ENCODE data around the gene WTAP. TPM values are rescaled to one million over a fixed set of nuclear protein-coding genes. Genes with fewer than 3 reads are reported as not detected.
"Not testable (repeated sequence)": the region's sequence is repeated elsewhere in the genome, so short reads cannot be mapped to it uniquely, and the experiment has no call there.

WTAP gene
- total RNA-seq, 1 experiment from 2014 or later, result 169 TPM

DNA sequence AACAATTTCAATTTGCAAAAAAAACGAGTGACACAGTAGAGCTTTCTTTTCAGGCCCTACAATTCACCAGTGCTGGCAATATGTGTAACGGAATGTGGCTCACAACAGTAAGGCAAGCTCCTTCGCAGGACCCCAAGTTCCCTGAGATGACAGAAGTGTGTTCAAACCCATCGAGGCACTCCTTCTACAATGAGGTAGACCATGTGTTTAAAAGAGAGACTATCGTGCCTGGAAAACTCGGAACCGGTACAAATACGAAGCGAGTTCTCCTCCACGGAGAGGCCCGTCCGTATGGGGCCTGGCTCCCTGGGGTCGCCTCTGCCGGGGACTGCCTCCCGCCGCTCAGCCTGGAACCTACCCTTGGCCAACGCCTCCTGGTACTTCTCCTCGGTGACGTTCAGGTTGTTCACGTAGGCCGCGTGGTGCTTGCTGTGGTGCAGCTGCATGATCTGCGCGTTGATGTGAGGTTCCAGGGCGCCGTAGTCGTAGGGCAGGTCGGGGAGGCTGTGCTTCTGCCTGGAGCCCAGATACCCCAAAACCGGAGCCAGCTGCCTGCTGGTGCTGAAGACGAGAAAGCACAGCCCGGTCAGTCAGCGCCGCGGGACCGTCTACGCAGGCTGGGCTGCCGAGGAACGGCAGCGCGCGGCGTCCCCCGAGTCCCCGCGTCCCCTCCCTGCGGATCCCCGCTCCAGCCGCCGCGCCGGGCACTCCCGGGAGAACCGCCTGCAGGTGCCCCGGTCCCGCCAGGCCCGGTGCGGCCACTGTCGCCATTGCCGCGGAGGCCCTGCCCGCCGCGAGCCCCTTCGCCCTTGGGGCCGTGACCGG, 34.8 kb upstream of the WTAP start:
- DNase-seq (ENCODE audit: low spot score), result peak; percentile 49
- in situ Hi-C loops (cut with HindIII; ENCODE audit: low sequenced_read_pairs), result no loop called here

DNA sequence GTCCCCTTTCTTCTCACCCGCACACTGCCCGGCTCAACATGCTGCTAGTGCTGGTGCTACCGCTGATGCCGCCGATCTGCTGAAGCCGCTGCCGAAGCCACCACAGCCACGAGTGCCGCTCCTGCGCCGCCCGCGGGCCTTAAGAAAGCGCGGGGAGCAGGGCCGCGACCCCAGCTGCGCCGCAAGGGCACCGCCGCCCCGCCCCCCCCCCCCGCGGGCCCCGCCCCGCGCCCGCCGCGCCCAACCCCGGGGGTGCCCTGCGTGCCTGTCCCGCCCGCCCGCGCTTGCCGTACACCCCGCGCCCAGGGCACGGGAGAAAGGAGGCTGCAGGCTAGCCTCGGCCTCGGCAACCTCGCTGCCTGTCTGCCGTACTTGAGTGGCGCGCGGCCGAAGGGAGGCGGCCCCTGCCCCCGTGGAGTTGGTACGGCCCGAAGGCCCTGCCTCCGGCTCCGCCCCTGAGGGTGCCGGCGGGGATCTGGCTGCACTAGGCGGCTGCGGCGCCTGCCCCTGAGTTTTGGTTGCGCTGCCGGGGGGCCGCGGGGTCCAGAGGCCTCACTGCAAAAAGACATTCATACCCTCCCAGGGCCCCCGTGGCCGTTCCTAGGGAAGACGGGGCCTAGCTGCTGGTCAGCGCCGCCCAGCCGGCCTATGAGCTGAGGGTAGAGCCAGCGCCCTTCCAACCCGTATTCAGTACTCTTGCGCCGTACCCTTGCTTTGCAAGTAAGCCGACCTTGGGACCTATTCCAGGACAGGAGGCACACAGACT, 34.0 kb upstream of the WTAP start, which contains the start of gene SOD2:
TSS of gene SOD2 (minus strand) at position 114 of the 766 bp plus-strand sequence. CDS start at position 40, 74 bp downstream.
- in situ Hi-C loops (cut with HindIII; ENCODE audit: low sequenced_read_pairs), result no loop called here
- peak; percentile 81 for DNase-seq (ENCODE audit: low spot score)

- in situ Hi-C loops (cut with HindIII; ENCODE audit: low sequenced_read_pairs), result no loop called here
- peak; percentile 58 for DNase-seq (ENCODE audit: low spot score)
Measured at GRCh38 chr6:159693894-159694545, 33.3 kb upstream of the WTAP start.

- DNase-seq (ENCODE audit: low spot score), result no peak
- in situ Hi-C loops (cut with HindIII; ENCODE audit: low sequenced_read_pairs), result no loop called here
Measured at GRCh38 chr6:159695984-159696383, 31.3 kb upstream of the WTAP start.

DNA sequence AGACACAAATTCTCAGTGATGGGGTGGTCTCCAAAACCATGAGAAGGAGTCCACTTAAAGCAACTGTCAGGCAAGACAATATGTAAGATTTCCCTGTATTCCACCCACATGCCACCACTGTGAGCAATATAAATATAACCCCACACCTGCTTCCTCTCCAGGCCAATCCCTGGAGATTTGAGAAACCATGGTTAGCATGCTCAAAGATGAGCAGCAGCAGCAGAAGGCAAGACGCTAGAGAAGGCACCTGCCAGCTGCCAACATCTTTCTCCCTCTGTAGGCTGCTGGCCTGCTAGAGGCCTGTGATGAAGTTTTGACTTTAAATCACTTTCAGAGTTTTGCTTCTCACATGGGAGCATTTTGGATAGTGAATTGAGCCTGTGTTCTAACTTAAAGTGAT, 26.3 kb upstream of the WTAP start:
- in situ Hi-C loops (cut with HindIII; ENCODE audit: low sequenced_read_pairs), result no loop called here

GRCh38 chr6:159701413-159701999, 25.8 kb upstream of the WTAP start:
- DNase-seq (ENCODE audit: low spot score), result no peak
- in situ Hi-C loops (cut with HindIII; ENCODE audit: low sequenced_read_pairs), result no loop called here

More for the DNA sequence above, 26.3 kb upstream of the WTAP start:
- no peak for DNase-seq (ENCODE audit: low spot score)

DNA sequence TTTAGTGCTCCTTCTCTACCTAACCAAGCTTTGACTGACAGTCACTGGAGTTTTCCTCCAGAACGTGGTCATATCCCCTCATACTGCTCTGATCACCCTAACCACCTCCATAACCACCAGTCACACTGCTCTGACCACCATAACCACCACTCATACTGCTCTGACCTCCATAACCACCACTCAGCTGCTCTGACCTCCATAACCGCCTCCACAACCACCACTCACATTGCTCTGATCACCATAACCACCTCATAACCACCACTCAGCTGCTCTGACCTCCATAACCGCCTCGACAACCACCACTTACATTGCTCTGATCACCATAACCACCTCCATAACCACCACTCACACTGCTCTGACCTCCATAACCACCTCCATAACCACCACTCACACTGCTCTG, 16.7 kb upstream of the WTAP start:
- DNase-seq (ENCODE audit: low spot score); in situ Hi-C loops (cut with HindIII; ENCODE audit: low sequenced_read_pairs): not testable (repeated sequence)

DNA sequence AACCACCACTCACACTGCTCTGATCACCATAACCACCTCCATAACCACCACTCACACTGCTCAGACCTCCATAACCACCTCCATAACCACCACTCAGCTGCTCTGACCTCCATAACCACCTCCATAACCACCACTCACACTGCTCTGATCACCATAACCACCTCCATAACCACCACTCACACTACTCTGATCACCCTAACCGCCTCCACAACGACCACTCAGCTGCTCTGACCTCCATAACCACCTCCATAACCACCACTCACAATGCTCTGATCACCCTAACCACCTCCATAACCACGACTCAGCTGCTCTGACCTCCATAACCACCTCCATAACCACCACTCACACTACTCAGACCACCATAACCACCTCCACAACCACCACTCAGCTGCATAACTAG, 14.9 kb upstream of the WTAP start:
- in situ Hi-C loops (cut with HindIII; ENCODE audit: low sequenced_read_pairs); DNase-seq (ENCODE audit: low spot score): not testable (repeated sequence)

DNA sequence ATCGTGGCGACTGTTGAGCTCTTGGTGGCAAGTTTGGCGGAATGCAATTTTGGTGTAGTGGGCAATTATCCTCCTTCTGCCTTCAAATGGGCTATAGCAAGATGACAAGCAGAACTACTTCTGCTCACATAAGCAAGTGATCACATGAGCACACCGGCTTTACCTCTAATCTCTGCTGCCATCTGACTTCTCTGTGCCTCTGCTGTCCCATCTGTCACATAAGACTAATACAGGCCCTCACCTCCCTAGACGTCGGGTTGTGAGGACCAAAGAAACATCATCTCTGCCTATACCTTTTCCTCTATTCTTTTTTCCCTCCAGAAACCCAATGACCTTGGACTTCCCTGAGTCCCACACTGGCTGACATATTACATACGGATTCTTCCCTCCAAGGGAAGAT, 13.3 kb upstream of the WTAP start:
- in situ Hi-C loops (cut with HindIII; ENCODE audit: low sequenced_read_pairs), result no loop called here
- no peak for DNase-seq (ENCODE audit: low spot score)

- in situ Hi-C loops (cut with HindIII; ENCODE audit: low sequenced_read_pairs), result no loop called here
Measured at GRCh38 chr6:159714404-159714803, 12.9 kb upstream of the WTAP start.

GRCh38 chr6:159715166-159715565, 12.1 kb upstream of the WTAP start:
- in situ Hi-C loops (cut with HindIII; ENCODE audit: low sequenced_read_pairs), result no loop called here
- no peak for DNase-seq (ENCODE audit: low spot score)

More at GRCh38 chr6:159714404-159714803, 12.9 kb upstream of the WTAP start:
- no peak for DNase-seq (ENCODE audit: low spot score)

DNA sequence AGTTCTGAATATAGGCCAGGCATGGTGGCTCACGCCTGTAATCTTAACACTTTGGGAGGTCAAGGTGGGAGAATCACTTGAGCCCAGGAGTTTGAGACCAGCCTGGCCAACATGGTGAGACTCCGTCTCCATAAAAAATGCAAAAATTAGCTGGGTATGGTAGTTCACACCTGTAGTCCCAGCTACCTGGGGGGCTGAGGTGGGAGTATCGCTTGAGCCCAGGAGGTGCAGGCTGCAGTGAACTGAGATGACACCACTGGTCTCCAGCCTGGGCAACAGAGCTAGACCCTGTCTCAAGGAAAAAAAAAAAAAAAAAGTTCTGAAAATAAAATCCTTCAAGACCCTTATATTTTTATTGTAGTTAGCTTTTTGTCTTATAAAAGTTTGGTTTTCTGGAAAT, 11.7 kb upstream of the WTAP start:
- in situ Hi-C loops (cut with HindIII; ENCODE audit: low sequenced_read_pairs), result no loop called here
- no peak for DNase-seq (ENCODE audit: low spot score)

DNA sequence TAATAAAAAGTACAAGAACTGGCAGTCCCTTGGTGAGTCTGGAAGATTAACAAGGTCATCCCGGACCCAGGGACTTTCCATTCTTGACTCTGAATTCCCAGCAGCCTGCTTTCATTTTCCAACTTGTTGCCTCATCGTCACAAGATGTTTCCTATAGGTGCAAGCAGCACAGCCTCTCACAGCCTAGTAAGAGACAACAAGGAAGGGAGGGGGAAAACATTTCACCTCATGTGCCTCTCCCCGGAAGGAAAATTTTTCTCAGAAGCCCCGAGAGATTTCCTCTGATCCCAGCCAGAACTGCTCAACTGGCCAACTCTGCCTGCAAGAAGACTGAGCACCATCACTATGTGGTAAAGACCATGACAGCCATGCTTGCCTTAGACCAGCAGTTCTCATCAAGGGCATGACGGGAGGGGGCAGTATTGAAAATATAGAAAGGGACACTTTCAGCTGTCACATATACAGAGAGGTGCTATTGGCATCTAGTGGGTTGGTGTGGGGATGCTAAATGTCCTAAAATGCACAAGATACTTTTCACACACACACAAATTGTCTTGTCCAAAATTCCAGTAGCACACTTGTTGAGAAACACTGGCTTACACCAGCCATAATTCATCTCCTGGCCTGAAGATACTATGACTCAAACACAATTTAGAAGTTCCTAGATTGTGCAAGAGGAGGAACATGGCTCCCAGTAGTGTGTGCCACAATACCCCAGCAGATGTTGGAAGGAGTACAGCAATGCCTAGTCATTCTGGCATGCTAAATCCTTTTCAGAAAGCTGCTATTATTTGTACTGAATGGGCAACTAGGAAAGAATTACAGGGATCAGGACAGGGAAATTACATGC, 10.8 kb upstream of the WTAP start:
- DNase-seq (ENCODE audit: low spot score), result no peak
- in situ Hi-C loops (cut with HindIII; ENCODE audit: low sequenced_read_pairs), result no loop called here

DNA sequence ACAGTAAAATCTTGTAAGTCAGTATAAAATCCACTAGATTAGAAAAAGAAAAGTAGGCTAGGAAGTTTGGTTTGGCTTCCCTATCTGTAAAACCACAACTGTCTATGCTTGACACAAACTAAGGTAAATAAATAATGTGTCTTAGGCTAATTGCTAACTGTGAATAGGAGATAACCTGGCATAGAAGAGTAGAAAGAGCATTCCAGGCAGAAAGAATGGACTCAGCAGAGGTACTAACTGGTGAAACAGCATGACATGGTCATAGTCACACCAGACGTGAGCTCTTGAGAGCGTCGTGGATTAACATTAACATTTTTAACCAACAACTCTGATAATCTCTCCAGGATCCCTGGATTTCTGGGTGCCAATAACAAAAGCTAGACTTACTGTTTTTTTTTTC, 8.7 kb upstream of the WTAP start:
- DNase-seq (ENCODE audit: low spot score), result no peak
- in situ Hi-C loops (cut with HindIII; ENCODE audit: low sequenced_read_pairs), result no loop called here

DNA sequence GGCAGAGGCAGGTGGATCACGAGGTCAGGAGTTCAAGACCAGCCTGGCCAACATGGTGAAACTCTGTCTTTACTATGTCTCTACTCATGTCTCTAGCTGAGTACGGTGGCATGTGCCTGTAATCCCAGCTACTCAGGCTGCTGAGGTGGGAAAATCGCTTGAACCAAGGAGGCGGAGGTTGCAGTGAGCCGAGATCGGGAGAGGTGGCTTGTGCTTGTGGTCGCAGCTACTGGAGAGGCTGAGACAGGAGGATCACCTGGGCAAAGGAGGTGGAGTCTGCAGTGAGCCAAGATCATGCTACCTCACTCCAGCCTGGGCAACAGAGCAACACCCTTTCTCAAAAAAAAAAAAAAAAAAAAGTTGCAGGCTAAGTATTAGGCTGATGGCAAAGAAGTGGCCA, 8.0 kb upstream of the WTAP start:
- no peak for DNase-seq (ENCODE audit: low spot score)
- in situ Hi-C loops (cut with HindIII; ENCODE audit: low sequenced_read_pairs), result no loop called here

- in situ Hi-C loops (cut with HindIII; ENCODE audit: low sequenced_read_pairs), result no loop called here
- peak; percentile 54 for DNase-seq (ENCODE audit: low spot score)
Measured at GRCh38 chr6:159720708-159721107, 6.6 kb upstream of the WTAP start.

DNA sequence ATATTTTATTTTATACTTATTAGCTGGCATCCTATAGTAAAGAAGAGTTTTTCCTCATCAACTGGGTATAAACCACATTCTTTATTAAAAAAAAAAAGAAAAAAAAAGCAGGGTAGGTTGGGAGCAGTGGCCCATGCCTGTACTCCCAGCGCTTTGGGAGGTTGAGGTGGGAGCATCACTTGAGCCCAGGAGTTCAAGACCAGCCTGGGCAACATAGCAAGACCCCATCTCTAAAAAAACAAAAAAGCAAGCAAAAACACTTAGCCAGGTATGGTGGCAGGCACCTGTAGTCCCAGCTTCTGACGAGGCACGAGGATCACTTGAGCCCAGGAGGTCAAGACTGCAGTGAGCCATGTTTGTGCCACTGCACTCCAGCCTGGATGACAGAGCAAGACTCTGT, 5.3 kb upstream of the WTAP start:
- in situ Hi-C loops (cut with HindIII; ENCODE audit: low sequenced_read_pairs); DNase-seq (ENCODE audit: low spot score): not testable (repeated sequence)

DNA sequence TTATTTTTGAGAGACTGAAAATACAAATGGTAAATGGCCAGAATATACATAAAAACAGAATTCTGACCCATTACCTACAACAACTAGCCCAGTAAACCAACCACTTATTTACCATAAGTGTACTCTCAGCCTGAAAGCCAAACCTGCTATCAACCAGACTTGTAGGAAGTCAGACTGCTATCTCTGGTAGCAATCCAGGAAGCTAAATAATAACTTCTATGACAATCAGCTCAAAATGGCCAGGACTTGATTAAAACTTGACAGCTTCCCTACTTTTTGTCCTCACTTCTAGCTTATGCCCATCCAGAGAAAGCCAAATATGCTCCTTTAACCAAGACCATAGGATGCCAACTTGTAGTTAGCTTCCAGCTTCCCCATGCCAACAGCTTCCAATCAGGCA, 4.7 kb upstream of the WTAP start:
- in situ Hi-C loops (cut with HindIII; ENCODE audit: low sequenced_read_pairs), result no loop called here
- no peak for DNase-seq (ENCODE audit: low spot score)

GRCh38 chr6:159723259-159723658, 4.0 kb upstream of the WTAP start:
- in situ Hi-C loops (cut with HindIII; ENCODE audit: low sequenced_read_pairs), result no loop called here
- no peak for DNase-seq (ENCODE audit: low spot score)

All from G401 (cell line).